Astrocyte (in vitro differentiated cells and primary cell): ENCODE measurements around the gene SLC25A41.

Experiments
- CTCF ChIP-seq: IDR thresholded peaks from 2 replicates; pipeline ENCODE4 v1.5.1; 2011; ENCODE audit warnings: low read depth, mild to moderate bottlenecking, inconsistent platforms, low read length, moderate library complexity; ENCODE audit not compliant: insufficient read depth
- EZH2 ChIP-seq: IDR thresholded peaks from 2 replicates; pipeline ENCODE4 v1.6.1; 2012; ENCODE audit warnings: mild to moderate bottlenecking, low read length, inconsistent platforms; ENCODE audit not compliant: insufficient read depth

GRCh38 chr19:6423499-6424194 is 9.9 kb downstream of the SLC25A41 start:
- TF ChIP-seq CTCF (no peak), EZH2 (no peak)
